ENCODE measurements around the gene RASAL3.

Gene RASAL3

DNA sequence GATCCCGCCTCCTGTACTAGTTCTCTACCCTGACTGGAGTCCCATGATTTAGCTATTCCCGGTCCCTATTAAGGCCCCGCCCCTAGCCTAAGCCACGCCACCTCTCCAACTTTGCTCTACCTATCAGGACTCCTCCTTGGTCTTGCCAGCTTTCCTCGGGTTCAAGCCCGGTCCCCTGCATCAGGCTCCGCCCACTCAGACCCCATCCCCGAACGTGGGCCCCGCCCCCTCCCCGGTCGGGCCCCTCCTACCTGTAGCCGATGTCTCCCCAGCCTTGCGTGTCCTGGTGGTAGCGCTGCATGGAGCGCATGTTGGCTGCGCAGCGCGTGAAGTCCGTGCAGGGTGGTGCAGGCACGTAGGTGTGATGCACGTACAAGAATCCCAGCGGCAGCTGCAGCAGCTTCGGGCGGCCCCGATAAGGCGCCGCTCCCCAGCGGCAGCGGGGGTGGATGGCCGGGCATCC is 7.3 kb upstream of the RASAL3 start:
- no peak overlapping the region for H3K9ac ChIP-seq (ENCODE audit: low read length)
- H3K4me1 ChIP-seq (ENCODE audit: low read length): peaks cover 8% of the 10 kb centered on the region
- no peaks in the 10 kb centered on the region for H3K36me3 ChIP-seq (replicated peaks; ENCODE audit: insufficient read depth, low read length)
- no peaks in the 10 kb centered on the region for H3K27me3 ChIP-seq (replicated peaks; ENCODE audit: insufficient read depth, low read length)
- no peak overlapping the region for H2AFZ ChIP-seq (ENCODE audit: low read length)
- no peaks in the 10 kb centered on the region for H3K9me2 ChIP-seq (replicated peaks; ENCODE audit: insufficient read depth, low read length)
- H4K20me1 ChIP-seq (ENCODE audit: insufficient read depth, low read length): no peaks in the 10 kb centered on the region
- no peak for TF ChIP-seq EZH2phosphoT487 (IDR thresholded peaks at IDR 0.05; ENCODE audit: low read length)
- TF ChIP-seq EZH2 (optimal IDR thresholded peaks at IDR 0.05; ENCODE audit: low read depth, low read length): no peak
- TF ChIP-seq, protein P1, sequence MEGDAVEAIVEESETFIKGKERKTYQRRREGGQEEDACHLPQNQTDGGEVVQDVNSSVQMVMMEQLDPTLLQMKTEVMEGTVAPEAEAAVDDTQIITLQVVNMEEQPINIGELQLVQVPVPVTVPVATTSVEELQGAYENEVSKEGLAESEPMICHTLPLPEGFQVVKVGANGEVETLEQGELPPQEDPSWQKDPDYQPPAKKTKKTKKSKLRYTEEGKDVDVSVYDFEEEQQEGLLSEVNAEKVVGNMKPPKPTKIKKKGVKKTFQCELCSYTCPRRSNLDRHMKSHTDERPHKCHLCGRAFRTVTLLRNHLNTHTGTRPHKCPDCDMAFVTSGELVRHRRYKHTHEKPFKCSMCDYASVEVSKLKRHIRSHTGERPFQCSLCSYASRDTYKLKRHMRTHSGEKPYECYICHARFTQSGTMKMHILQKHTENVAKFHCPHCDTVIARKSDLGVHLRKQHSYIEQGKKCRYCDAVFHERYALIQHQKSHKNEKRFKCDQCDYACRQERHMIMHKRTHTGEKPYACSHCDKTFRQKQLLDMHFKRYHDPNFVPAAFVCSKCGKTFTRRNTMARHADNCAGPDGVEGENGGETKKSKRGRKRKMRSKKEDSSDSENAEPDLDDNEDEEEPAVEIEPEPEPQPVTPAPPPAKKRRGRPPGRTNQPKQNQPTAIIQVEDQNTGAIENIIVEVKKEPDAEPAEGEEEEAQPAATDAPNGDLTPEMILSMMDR (IDR thresholded peaks at IDR 0.05; ENCODE audit: low read length): no peak
- H3K4me2 ChIP-seq (ENCODE audit: low read depth, low read length): no peak overlapping the region
- H3K27ac ChIP-seq (ENCODE audit: low read length): no peak overlapping the region
- H3K9me3 ChIP-seq (replicated peaks; ENCODE audit: insufficient read depth, low read length): no peaks in the 10 kb centered on the region
- H3K4me3 ChIP-seq (ENCODE audit: low read length): no peak overlapping the region
- H3K79me2 ChIP-seq (ENCODE audit: low read length): no peaks in the 10 kb centered on the region
- peaks cover 8% of the 10 kb centered on the region for H3F3A ChIP-seq (ENCODE audit: insufficient read depth, low read length)
- no peak for DNase-seq

DNA sequence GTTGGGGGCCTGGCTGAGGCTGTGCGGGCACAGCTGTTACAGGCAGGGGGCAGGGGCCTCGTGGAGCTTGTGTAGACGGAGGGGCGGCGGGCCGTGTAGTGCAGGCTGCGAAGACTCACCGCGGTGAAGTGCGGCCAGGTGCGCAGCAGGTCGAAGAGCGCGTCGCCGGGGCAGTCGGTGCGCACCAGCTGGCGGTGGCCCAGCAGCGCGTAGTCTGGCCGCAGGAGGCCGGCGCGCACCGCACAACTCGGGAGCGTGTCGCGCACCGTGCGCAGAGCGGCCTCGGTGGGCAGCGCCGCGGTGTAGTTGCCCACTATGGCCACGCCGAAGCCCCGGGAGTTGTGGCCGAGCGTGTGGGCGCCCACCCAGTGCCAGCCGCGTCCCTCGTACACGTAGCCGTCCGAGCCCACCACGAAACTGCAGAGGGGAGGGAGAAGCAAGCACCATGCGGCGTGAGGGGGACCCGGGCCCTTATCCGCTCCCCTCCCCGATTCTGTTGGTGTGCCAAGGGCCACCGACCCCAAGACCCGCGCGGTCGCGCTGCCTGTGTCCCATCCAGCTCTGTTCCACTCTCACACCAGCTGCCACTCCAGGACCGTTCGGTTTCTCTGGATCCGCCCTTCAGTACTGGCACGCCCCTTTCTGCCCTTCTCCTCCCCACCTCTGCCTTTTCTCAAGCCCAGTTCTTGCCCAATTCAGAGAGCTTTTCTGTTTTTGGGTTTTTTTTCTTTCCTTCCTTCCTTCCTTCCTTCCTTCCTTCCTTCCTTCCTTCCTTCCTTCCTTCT is 5.4 kb upstream of the RASAL3 start:
- TF ChIP-seq EZH2phosphoT487 (IDR thresholded peaks at IDR 0.05; ENCODE audit: low read length) (no peak), EZH2 (optimal IDR thresholded peaks at IDR 0.05; ENCODE audit: low read depth, low read length) (no peak)
- TF ChIP-seq, protein P1 (IDR thresholded peaks at IDR 0.05; ENCODE audit: low read length): no peak
- Histone ChIP-seq H3F3A (ENCODE audit: insufficient read depth, low read length) (peaks cover 21% of the 10 kb centered on the region), H3K4me3 (ENCODE audit: low read length) (no peak overlapping the region), H3K27ac (ENCODE audit: low read length) (no peak overlapping the region), H3K79me2 (ENCODE audit: low read length) (peaks cover 5% of the 10 kb centered on the region), H3K9ac (ENCODE audit: low read length) (no peak overlapping the region), H3K4me1 (ENCODE audit: low read length) (peaks cover 22% of the 10 kb centered on the region), H3K4me2 (ENCODE audit: low read depth, low read length) (peak overlapping the region; percentile 37; the same call in 1 of the 2 replicates), H3K36me3 (replicated peaks; ENCODE audit: insufficient read depth, low read length) (no peaks in the 10 kb centered on the region), H3K9me2 (replicated peaks; ENCODE audit: insufficient read depth, low read length) (no peaks in the 10 kb centered on the region), H4K20me1 (ENCODE audit: insufficient read depth, low read length) (no peaks in the 10 kb centered on the region), H2AFZ (ENCODE audit: low read length) (no peak overlapping the region), H3K9me3 (replicated peaks; ENCODE audit: insufficient read depth, low read length) (no peaks in the 10 kb centered on the region), H3K27me3 (replicated peaks; ENCODE audit: insufficient read depth, low read length) (no peaks in the 10 kb centered on the region)
- no peak for DNase-seq

DNA sequence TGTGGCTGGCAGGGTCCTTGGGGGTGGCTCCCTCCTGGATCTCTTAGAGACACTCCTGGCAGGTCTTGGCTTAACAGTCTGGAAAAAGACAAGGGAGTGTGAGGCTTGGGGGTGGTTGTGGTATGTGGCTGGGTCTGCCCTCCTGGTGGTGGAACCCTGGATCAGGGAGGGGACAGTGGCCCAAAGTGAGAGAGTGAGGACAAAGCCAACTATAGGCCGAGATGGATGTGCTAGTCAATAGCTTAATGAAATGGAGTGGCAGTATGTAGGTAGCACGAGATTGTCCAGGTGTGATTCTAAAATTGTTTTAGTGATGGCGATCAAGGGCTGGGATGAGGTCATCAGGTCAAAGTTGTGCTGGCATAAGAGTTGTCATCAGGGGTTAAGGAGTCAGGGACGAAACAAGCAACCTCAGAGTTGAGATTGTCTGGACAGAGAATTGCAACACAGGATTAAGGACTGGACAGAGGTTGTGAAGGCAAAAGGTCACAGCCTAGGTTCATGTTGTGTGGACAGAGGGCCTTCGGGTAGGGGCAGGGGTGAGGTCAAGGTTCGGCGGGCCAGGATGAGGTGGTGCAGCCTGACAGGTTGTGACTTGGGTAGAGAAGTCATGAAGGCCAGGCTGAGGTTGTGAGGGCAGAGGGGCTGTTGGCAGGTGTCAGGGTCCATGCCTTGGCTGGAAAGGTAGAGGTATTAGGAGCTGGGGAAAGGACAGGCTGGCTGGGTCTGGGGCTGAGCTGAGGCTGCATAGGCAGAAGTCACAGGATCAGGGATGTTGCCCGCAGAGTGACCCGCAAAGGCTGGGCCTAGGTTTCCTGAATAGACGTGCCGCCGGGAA is 4.5 kb upstream of the RASAL3 start:
- no peak overlapping the region for H3K4me3 ChIP-seq (ENCODE audit: low read length)
- no peak overlapping the region for H3K4me2 ChIP-seq (ENCODE audit: low read depth, low read length)
- no peaks in the 10 kb centered on the region for H3K9me3 ChIP-seq (replicated peaks; ENCODE audit: insufficient read depth, low read length)
- H3K36me3 ChIP-seq (replicated peaks; ENCODE audit: insufficient read depth, low read length): no peaks in the 10 kb centered on the region
- peaks cover 13% of the 10 kb centered on the region for H3K79me2 ChIP-seq (ENCODE audit: low read length)
- H4K20me1 ChIP-seq (ENCODE audit: insufficient read depth, low read length): no peaks in the 10 kb centered on the region
- H3F3A ChIP-seq (ENCODE audit: insufficient read depth, low read length): peaks cover 28% of the 10 kb centered on the region
- H3K27ac ChIP-seq (ENCODE audit: low read length): no peak overlapping the region
- H3K27me3 ChIP-seq (replicated peaks; ENCODE audit: insufficient read depth, low read length): no peaks in the 10 kb centered on the region
- H3K4me1 ChIP-seq (ENCODE audit: low read length): peaks cover 24% of the 10 kb centered on the region
- no peak for TF ChIP-seq EZH2 (optimal IDR thresholded peaks at IDR 0.05; ENCODE audit: low read depth, low read length)
- no peak for TF ChIP-seq EZH2phosphoT487 (IDR thresholded peaks at IDR 0.05; ENCODE audit: low read length)
- TF ChIP-seq, protein P1 (IDR thresholded peaks at IDR 0.05; ENCODE audit: low read length): no peak
- DNase-seq: no peak
- no peak overlapping the region for H2AFZ ChIP-seq (ENCODE audit: low read length)
- no peak overlapping the region for H3K9ac ChIP-seq (ENCODE audit: low read length)
- H3K9me2 ChIP-seq (replicated peaks; ENCODE audit: insufficient read depth, low read length): no peaks in the 10 kb centered on the region

Measured in MM.1S (cell line).